HG03571 (cell line): ENCODE data around the gene IQGAP3.

Experiments used
- ATAC-seq: cut with Tn5 transposase; IDR thresholded peaks from one replicate; pipeline ENCODE4 v1.9.1; 2021; ENCODE audit not compliant: unreplicated experiment

IQGAP3 gene

DNA sequence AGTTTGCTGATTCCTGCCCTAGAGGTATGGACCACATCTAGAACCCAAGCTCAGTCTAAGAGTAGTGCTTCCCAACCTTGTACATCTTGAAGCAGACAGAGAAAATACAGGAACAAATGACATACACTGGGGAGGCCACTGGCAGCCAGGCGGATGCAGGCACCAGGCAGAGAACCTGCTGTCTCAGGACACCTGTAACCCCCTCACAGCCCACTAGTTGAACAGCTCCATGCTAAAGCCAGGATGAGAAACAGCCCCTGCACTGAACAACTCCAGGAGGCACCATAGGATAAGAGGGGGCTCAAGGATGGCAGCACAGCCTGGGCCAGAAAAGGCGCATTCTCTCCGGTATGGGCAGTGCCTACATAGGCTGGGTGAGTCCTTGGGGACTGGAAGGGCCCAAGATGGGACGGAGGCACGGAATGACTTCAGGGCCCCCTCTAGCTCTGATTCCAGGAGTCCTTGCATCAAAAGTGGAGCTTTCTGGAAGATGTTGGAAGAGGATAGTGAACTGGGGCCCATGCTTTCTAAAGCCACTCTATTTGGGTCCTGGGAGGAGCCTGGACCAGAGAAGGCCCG lies 87.8 kb downstream of the IQGAP3 start:
- no peak for ATAC-seq

DNA sequence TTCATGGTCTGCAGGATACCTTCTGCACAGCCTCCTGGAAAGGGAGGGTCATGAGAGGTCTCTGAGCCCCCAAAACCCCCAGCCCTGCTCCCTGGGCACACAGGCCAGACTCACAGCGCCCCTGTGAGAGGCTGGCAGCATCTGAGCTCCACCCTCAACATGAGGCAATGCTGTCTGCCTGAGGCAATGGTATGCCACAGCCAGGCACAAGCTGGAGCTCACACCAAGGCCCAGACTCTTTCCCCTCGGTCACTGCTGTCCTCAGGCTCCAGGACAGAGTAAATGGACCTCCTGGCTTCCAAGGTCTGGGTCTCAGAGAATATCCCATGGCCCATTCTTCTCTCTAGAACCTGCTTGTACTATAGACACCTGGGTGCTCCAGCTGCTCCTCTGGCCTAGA lies 89.0 kb downstream of the IQGAP3 start:
- no peak for ATAC-seq

DNA sequence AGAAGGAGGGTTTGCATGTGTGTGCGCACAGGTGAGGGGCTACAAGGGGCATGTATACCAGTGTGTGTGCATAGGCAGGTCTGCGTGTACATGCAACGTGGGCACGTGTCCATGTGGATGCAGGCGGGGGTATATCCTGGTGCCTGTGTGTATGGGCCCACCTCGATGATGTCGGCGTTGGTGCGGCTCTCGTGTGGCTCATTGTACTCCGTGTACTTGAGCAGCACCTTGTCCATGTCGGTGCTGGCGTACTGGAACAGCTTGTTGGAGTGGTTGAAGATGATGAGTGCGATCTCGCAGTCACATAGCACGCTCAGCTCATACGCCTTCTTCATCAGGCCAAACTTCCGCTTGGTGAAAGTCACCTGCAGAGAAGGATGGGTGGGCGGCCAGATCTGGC lies 90.1 kb downstream of the IQGAP3 start:
- ATAC-seq = no peak

DNA sequence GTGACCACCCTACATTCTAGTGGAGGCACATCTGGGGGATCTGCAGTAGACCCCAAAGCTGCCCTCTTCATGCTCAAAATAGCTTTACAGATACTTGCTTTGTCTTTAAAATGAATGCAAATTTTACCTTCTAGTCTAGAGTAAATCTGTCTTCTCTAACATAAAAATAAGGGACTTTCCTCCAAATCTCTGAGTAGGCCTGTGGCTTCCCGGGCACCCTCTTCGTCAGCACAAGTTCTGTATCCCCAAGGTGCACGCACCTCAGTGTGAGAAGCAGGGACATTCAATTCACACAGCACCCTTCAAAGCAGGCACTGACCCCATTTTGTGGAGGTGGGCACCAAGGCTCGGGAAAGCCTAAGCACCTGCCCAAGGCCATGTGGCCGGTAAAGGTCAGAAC lies 90.8 kb downstream of the IQGAP3 start:
- no peak for ATAC-seq

DNA sequence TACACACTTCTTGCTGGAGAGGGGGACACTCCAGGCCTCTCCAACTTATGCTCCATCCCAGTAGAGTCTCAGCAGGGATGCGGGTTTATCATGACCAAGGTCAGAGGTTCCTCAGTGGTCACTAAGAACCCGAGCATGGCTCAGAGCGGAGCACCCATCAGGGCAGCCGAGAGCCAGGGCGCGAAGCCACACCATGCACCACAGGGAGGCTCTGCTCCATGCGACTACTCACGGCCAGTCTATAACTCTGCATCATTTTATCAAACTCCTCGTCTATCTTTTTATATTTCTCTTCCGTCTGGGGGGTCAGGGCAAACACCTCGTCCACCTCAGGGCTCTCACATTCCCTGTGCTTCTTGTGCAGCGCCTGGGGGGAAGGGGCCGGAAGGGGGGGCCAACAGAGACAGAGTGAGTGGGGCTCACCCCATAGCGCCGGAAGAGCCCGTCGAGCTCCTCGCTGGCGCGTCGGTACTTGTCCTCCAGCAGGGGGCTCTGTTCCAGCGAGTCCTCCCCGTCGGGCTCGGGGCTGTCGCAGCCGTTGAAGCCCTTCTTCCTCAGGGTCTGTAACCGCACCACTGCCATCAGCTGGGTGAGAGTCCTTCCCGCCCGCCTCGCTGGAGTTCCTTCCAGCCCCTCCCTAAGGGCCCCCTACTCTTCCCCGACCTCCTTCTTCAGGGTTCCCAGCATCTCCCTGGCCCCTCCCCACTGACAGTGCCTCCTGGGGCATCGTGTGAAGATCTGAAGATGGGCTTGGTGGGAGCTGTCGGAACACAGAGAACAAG lies 91.8 kb downstream of the IQGAP3 start:
- ATAC-seq = no peak

DNA sequence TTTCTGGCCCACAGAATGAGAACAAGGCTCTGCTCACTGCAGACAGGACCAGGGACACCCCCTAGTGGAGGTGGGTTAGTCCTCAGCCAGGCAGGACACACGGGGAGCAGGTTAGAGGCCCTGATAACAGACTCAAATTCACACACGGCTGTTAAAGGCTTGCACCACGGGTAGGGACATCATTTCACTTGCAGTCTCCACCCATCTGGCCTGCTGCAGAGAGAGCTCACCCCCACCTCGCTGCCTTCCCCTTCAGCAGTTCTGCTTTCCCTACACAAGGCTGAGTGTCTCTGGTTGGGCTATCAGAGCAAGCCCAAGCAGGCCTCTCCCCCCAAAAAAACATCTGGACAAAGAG lies 92.4 kb downstream of the IQGAP3 start:
- ATAC-seq = no peak

DNA sequence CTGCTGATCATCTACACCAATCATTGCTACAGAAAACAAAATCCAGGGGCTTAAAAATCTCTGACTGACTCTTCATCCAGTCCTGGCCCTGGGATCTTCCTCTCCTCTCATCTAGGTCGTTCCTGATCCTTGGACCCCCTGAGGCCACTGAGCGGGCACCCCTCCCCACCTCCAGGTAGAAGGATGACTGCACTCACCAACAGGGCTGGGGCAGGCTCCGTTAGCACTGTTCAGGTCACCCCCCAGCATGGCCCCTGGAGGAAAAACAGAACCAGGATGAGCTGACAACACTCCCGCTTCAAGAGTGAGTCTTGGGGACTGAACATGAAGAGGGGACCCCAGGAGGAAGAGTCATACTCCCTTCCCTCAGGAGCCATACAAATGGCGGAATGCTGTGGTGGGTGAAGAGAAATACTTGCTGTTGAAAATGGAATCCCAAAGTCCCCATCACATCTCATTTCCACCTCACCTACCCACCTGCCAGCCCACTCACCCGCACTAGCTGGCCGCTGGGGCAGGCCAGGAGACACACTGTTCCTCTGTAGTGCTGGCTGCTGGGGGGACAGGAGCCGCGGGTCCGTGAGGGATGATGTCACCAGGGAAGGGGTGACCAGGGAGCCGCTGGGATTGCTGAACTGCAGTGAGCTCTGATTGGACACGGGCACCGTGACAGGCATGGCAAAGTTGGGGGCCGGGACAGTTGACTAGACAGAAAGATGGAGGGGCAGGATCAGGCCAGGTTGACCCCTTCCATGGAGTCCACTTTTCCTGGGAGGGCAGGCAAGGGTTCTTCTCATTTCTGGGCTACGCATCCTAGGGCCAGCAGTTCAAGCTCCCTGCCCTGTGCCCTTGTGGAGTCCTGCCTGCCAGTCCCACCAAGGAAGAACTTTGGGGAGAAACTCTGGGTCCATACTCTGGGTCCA lies 93.0 kb downstream of the IQGAP3 start:
- ATAC-seq = no peak

DNA sequence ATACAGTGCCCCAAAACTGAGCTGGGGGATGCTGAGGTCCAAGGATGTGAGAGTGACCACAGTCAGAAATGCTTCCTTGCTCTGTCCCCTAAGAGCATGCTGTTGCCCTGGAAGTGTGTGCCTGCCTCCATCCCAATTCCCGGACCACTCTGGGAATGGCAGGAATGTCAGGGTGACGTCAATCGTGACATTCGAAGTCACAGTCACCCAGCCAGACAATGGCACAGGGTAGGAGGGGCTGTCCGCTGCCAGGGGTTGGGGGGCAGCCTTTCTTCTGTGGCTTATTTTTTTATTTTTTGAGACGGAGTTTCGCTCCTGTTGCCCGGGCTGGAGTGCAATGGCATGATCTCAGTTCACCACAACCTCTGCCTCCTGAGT lies 94.1 kb downstream of the IQGAP3 start:
- no peak for ATAC-seq

DNA sequence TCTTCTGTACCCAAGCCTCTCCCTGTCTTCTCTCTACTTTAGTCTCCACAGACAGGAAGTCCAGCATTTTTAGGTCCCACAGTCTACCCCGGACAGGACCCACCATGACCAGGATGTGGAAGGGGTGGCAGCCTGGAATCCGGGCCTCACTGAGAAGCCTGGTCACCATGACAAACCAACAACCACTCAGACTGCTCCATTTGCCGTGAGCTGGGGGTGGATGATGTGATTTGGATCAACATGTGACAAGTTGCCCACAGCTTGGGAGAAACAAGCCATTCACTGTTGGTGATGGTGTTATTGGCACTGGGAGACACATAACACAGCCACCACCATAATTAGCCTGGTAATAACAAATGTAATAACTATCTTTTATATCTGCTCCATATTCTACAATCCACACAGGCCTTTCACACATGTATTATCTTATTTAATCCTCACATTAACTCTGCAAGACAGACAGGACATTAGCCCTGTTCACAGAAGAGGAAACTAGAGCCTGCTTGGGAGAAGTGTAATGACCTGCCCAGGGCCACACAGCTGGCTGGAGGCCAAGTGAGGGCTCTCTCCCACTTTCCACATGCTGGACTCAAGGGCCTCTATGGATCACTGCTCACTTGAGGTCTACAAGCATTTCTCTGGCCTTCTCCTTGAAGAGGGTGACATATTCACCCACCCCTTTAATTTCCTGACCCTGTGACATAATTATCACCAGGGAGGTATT lies 94.7 kb downstream of the IQGAP3 start:
- ATAC-seq = no peak

DNA sequence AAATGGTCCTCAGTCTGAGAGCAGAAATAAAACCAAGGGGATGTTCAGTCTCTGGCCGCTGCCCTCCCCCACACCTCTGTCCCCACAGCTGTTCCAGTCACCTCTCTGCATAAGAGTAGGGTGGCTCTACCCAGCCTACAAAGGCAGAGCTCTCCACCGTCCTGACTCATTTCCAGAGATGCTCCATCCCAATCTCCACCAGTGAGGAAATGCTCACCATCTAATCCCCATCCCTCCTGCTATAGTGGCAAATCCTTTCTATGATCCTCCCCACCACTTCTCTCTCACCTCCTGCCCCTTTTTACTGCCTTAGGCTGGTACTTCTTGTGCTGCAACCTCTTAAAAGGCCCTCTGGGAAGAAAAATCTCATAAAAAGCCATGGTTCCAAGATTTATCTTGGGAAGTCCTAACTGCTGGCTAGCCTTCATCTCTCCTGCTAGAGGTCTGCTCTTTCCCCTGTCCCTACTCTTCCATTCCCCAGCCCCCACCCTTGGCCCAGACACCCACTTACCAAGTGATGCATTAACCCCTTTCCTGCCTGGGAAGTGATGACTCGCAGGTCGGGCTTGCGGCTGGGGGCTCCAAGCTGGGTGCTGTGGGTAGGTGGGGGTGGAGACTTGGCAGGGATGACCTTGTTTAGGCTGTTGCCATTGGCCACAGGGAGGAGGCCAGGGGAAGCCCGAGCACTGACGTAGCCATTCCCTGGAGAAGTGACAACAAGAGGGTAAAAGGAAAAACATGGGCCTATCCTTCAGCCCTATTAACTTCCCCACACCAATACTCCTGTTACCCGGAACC lies 95.7 kb downstream of the IQGAP3 start:
- ATAC-seq = no peak

DNA sequence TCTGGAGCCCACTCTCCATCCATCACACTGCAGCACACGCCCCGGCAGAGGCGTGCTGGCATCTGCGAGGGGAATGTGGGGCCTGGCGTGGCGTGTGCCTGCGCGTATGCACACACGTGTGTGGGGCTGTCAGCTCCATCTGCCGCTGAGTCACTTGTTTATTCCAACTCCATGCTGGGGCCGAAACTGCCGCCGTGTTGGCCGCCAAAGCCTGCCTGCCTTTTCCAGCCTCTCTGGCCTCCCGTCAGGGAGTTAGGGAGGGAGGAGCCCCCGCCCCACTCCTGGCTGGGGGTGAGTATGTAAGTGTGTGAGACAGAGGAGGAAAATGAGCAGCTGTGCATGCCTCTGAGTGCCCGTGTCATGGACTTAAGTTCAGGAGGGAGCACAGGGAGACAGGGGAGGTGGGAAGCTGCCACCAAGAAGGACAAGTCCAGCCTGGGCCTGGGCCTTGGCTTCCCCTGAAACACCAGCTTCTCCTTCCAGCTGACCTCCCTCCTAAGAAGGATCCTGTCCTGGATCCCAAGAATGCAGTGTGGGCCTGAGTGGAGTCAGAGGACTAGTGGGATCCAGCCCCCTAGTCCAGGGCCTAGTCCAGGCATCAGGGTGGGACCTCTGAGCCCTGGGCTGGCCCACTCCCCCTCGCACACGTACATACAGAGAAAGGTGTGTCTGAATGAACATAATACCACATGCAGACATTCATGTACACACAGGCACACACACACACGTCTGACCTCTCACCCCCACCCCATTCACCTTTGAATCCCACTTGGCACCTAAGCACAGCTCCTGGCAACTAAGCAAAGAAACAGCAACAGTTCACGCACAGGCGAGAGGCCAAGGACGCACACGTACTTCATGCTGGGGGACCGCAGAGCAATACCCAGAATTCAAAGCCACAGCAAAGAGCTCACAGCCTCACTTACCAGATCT lies 96.5 kb downstream of the IQGAP3 start:
- ATAC-seq = no peak
